ENCODE measurements around the gene PDE4D.

The PDE4D gene

DNA sequence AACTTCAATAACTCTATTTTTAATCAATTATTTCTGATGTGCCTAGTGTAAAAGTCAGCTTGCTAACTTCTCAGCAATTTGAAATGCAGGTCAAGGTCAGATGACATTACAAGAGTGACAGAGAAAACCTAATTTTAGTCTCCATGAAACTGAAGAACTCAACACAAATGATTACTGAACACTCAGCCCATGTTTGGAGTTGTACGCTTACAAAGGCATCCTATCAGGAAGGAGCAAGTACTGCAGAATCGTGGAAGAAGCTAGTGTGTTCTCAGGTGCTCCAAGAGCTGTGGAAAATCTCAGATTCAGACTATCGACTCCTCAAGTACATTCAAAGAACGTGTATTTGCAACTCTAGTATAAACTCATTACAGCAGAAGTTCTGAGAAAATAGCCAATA is 526.7 kb downstream of the PDE4D start:
- H3K4me1 ChIP-seq (ENCODE audit: control insufficient read depth, insufficient read depth, low read length), result no peaks in the 10 kb centered on the region
- no peak overlapping the region for H3K9ac ChIP-seq (ENCODE audit: low read depth, low read length)
- no peaks in the 10 kb centered on the region for H3K9me3 ChIP-seq (replicated peaks; ENCODE audit: low read length)
- H3K27me3 ChIP-seq (ENCODE audit: control insufficient read depth, insufficient read depth, low read length), result no peaks in the 10 kb centered on the region
- no peaks in the 10 kb centered on the region for H3K36me3 ChIP-seq (ENCODE audit: insufficient read depth, low read length)
- H3K4me3 ChIP-seq (ENCODE audit: low read length), result no peak overlapping the region
- no peak overlapping the region for H3K4me2 ChIP-seq (ENCODE audit: low read length)

DNA sequence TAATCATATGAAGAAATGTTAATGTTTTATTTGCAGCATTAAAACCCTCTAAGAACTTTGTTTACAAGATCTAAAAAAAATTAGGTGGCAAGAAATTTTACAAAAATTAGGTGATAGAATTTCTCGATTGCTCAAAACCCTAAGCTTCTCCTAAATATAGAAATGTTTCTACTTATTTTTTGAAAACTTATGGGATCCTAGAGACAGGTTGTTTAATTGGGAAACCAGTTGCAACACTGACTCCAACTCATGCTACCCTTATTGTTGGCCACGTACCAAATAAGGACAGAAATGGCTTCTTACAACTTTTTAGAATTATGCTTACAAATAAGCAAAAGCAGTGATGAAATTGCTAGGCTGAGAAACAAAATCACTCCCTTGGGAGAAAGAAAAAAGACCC is 531.1 kb downstream of the PDE4D start:
- H3K9ac ChIP-seq (ENCODE audit: low read depth, low read length), result no peak overlapping the region
- no peak overlapping the region for H3K4me2 ChIP-seq (ENCODE audit: low read length)
- no peaks in the 10 kb centered on the region for H3K9me3 ChIP-seq (replicated peaks; ENCODE audit: low read length)
- H3K4me1 ChIP-seq (ENCODE audit: control insufficient read depth, insufficient read depth, low read length), result no peaks in the 10 kb centered on the region
- H3K4me3 ChIP-seq (ENCODE audit: low read length), result no peak overlapping the region
- no peaks in the 10 kb centered on the region for H3K36me3 ChIP-seq (ENCODE audit: insufficient read depth, low read length)
- H3K27me3 ChIP-seq (ENCODE audit: control insufficient read depth, insufficient read depth, low read length), result no peaks in the 10 kb centered on the region

DNA sequence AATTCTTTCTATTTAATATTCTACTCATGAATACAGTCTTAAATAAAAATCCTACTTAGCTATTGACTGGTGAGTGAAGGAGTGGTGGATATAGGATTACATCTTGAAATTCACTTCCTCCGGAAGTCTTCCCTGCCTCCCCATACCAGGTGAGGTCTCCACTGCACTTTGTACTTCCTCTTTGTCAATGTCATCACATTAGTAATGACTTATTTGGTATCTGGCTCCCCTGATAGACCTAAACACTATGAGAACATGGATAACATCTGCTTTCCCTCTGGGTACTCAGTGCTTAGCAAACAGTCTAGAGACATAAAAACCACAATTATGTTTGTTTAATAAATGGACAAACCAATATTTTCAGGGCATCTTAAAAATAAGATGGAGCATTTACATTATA is 532.1 kb downstream of the PDE4D start:
- no peak overlapping the region for H3K4me3 ChIP-seq (ENCODE audit: low read length)
- H3K9ac ChIP-seq (ENCODE audit: low read depth, low read length), result no peak overlapping the region
- H3K36me3 ChIP-seq (ENCODE audit: insufficient read depth, low read length), result no peaks in the 10 kb centered on the region
- H3K9me3 ChIP-seq (replicated peaks; ENCODE audit: low read length), result no peaks in the 10 kb centered on the region
- H3K27me3 ChIP-seq (ENCODE audit: control insufficient read depth, insufficient read depth, low read length), result no peaks in the 10 kb centered on the region
- no peaks in the 10 kb centered on the region for H3K4me1 ChIP-seq (ENCODE audit: control insufficient read depth, insufficient read depth, low read length)
- H3K4me2 ChIP-seq (ENCODE audit: low read length), result no peak overlapping the region

DNA sequence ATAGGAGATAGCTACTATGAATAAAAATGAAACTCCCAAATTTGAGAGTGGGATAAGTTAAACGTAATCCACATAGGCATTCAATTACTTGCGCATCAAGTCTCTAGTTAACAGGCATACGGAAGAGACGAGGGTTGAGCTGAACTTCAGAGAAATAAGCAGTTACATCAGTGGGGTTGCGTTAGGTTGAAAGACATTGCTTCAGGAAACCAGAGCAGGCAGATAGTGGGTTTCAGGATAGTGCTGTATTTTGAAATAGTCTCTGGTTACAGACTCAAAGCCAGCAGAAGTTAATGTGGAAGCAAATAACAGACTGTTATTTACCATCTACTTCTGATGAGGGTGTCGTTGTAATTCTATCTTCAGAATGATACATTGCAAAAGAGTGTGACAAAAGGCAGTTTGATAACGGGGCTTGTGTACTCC is 533.4 kb downstream of the PDE4D start:
- Histone ChIP-seq H3K4me2 (ENCODE audit: low read length) (no peak overlapping the region), H3K4me1 (ENCODE audit: control insufficient read depth, insufficient read depth, low read length) (no peaks in the 10 kb centered on the region), H3K36me3 (ENCODE audit: insufficient read depth, low read length) (no peaks in the 10 kb centered on the region), H3K9ac (ENCODE audit: low read depth, low read length) (no peak overlapping the region), H3K27me3 (ENCODE audit: control insufficient read depth, insufficient read depth, low read length) (no peaks in the 10 kb centered on the region), H3K4me3 (ENCODE audit: low read length) (no peak overlapping the region), H3K9me3 (replicated peaks; ENCODE audit: low read length) (no peaks in the 10 kb centered on the region)

DNA sequence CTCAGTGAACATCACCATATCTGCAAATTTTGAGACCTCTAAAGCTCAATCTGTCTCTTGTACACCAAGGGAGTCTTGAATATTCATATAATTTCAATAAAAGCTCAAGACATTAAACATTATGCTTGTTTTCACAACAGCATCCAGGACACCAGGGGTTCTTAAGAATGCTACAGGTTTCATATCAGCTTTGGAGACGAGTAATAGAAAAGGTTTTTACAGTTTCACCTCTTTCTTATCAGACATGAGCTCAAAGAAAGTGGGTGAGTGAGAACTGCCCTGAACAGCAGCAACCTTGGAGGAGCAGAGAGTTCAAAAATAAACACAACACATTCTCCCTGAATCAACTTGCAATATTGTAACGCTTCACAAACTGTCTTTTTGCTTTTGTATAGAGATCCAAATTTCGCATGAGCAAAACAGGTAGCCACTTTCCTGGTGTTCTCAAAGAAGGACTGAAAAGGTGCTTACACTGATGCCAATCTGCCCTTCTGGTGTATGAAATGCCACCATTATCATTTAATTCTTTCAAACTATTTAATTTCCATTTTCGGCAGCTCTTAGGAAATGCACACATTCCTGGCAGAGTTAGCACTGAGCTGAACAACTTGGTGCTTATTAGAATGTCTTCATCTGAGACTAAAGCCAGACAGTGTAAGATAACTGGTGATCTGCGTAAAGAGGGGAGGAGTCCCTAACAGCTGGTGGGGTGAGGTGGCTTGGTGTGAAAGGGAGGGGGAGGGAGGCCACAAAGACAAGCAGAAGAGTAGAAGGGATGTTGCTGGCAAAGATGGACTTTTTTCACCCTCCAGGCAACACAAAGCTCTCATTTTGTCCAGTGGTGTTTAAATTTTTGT is 535.3 kb downstream of the PDE4D start:
- Histone ChIP-seq H3K9me3 (replicated peaks; ENCODE audit: low read length) (no peaks in the 10 kb centered on the region), H3K4me2 (ENCODE audit: low read length) (no peak overlapping the region), H3K9ac (ENCODE audit: low read depth, low read length) (no peak overlapping the region), H3K4me3 (ENCODE audit: low read length) (no peak overlapping the region), H3K27me3 (ENCODE audit: control insufficient read depth, insufficient read depth, low read length) (no peaks in the 10 kb centered on the region), H3K4me1 (ENCODE audit: control insufficient read depth, insufficient read depth, low read length) (no peaks in the 10 kb centered on the region), H3K36me3 (ENCODE audit: insufficient read depth, low read length) (no peaks in the 10 kb centered on the region)

DNA sequence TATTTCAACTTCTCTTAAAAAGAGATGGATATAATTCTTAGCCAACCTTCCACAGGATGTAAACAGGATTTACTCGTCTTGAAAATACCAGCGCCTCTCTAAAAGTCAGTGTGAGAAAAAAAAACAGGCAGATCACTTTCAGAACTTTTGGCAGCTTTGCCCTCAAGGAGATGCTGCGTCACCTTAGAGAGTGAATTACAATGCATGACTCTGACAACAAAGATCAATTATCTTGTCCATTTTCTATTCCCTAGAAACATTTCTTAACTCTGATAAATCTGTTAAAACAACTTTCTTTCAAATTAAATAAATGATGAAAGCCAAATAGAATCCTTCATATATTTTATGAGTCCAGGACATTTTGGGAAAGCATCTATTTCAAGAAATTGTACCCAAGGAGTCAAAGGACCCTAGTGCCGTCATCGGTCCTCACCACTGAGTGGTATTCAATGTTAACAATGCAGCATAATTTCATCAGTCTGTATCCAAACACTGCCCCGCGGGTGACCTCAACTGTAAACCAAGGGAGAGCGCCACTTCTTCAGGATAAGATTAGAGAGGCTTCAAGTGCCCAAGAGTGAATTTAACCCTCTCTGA is 536.0 kb downstream of the PDE4D start:
- H3K9ac ChIP-seq (ENCODE audit: low read depth, low read length), result no peak overlapping the region
- no peaks in the 10 kb centered on the region for H3K27me3 ChIP-seq (ENCODE audit: control insufficient read depth, insufficient read depth, low read length)
- H3K4me2 ChIP-seq (ENCODE audit: low read length), result no peak overlapping the region
- no peaks in the 10 kb centered on the region for H3K9me3 ChIP-seq (replicated peaks; ENCODE audit: low read length)
- H3K36me3 ChIP-seq (ENCODE audit: insufficient read depth, low read length), result no peaks in the 10 kb centered on the region
- H3K4me1 ChIP-seq (ENCODE audit: control insufficient read depth, insufficient read depth, low read length), result no peaks in the 10 kb centered on the region
- H3K4me3 ChIP-seq (ENCODE audit: low read length), result no peak overlapping the region

DNA sequence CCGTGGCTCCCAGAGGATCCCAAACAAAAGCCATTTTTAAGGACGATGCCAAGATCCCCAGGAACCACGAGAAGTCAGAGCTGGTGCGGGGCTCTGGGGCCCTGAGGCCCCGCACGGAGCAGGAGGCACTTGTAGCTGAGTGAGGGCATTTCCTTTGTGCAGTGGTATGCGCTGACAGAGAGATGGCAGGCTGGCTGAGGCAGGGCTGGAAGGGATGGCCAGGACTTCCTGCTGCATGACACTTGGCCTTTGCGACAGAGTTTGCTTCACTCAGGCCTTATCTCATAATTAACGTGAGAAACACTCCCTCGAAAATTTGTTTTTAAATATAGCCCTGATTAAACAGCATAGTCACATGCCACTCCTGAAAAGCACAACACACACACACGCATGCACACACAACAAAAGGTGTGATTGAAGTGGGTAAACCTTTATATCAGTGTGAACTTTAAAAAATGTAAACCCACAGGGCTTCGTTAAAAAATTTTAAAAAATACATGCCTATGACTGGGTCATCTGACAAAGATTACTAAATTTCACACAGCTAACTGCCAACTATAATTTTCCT is 536.6 kb downstream of the PDE4D start:
- Histone ChIP-seq H3K4me3 (ENCODE audit: low read length) (no peak overlapping the region), H3K4me2 (ENCODE audit: low read length) (no peak overlapping the region), H3K9me3 (replicated peaks; ENCODE audit: low read length) (no peaks in the 10 kb centered on the region), H3K9ac (ENCODE audit: low read depth, low read length) (no peak overlapping the region), H3K36me3 (ENCODE audit: insufficient read depth, low read length) (no peaks in the 10 kb centered on the region), H3K27me3 (ENCODE audit: control insufficient read depth, insufficient read depth, low read length) (no peaks in the 10 kb centered on the region), H3K4me1 (ENCODE audit: control insufficient read depth, insufficient read depth, low read length) (no peaks in the 10 kb centered on the region)

DNA sequence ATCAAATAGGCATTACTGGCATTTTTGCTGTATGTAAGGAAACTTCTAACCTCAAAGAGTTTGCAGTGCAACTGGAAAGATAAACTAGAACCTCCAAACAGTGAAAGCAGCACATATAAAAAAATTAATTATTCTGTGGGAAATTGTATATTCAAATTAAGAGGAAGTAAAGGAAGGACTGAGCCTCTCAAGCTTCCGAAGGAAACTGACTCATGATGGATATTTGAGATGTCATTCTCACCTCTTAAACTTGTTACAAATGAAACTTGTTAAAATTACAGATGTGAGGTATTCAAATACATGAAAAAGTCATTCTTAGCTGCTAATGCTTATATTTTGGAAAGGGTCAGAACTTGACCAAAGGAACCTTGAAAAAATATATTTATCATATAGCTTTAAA is 538.7 kb downstream of the PDE4D start:
- H3K4me3 ChIP-seq (ENCODE audit: low read length), result no peak overlapping the region
- no peaks in the 10 kb centered on the region for H3K4me1 ChIP-seq (ENCODE audit: control insufficient read depth, insufficient read depth, low read length)
- no peaks in the 10 kb centered on the region for H3K9me3 ChIP-seq (replicated peaks; ENCODE audit: low read length)
- no peaks in the 10 kb centered on the region for H3K27me3 ChIP-seq (ENCODE audit: control insufficient read depth, insufficient read depth, low read length)
- no peak overlapping the region for H3K4me2 ChIP-seq (ENCODE audit: low read length)
- H3K36me3 ChIP-seq (ENCODE audit: insufficient read depth, low read length), result no peaks in the 10 kb centered on the region
- no peak overlapping the region for H3K9ac ChIP-seq (ENCODE audit: low read depth, low read length)

DNA sequence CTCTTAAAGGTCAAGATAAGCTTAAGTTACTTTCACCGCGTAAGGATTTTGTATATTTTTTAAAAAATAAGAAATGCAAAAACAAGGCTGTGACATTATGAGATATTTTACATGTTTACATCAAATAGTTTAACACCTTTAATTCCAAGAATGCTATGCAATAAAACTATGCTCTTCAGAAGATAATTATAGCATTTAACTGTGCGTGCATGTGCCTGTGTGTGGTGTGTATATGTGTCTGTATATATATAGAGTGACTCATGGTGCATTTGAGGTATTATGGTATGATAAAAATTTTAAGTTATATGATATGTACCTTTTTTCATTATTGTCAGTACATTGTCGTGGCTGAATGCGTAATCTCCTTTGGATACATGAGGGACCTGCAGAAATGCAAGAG is 539.3 kb downstream of the PDE4D start:
- no peak overlapping the region for H3K9ac ChIP-seq (ENCODE audit: low read depth, low read length)
- H3K36me3 ChIP-seq (ENCODE audit: insufficient read depth, low read length), result no peaks in the 10 kb centered on the region
- H3K9me3 ChIP-seq (replicated peaks; ENCODE audit: low read length), result no peaks in the 10 kb centered on the region
- no peaks in the 10 kb centered on the region for H3K27me3 ChIP-seq (ENCODE audit: control insufficient read depth, insufficient read depth, low read length)
- H3K4me1 ChIP-seq (ENCODE audit: control insufficient read depth, insufficient read depth, low read length), result no peaks in the 10 kb centered on the region
- H3K4me2 ChIP-seq (ENCODE audit: low read length), result no peak overlapping the region
- no peak overlapping the region for H3K4me3 ChIP-seq (ENCODE audit: low read length)

DNA sequence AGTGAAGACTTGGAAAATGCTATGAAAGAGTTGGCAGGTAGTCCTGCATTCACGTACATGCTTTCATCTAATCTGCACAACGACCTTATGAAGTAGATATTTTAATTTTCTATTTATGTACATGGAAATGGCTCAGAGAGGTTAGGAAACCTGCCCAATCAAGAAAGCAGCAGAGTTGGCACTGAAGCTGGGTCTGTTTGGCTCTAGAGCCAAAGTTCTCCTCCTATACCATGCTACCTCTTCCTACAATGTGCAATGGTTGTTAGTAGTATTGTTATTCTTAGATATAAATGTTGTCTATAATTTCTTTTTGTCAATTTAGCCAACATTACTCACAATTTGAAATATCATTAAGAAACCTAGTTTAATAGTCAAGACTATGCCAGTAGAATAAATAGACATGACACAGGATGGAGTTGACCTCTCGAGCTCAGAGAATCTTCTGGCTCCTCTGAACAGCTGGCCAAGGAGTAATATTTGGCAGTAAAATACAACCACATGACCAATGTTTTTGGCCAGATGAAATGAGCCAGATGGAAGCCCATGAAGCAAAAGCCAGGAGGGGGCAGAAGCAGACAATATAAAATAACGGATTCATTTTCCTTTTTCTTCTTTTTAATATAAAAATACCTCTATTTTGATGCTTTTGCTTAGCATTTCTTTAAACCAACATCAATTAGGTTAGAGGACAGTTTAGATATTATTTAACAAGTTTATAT is 542.3 kb downstream of the PDE4D start:
- no peaks in the 10 kb centered on the region for H3K9me3 ChIP-seq (replicated peaks; ENCODE audit: low read length)
- no peaks in the 10 kb centered on the region for H3K4me1 ChIP-seq (ENCODE audit: control insufficient read depth, insufficient read depth, low read length)
- H3K36me3 ChIP-seq (ENCODE audit: insufficient read depth, low read length), result no peaks in the 10 kb centered on the region
- H3K4me2 ChIP-seq (ENCODE audit: low read length), result no peak overlapping the region
- H3K9ac ChIP-seq (ENCODE audit: low read depth, low read length), result no peak overlapping the region
- no peaks in the 10 kb centered on the region for H3K27me3 ChIP-seq (ENCODE audit: control insufficient read depth, insufficient read depth, low read length)
- H3K4me3 ChIP-seq (ENCODE audit: low read length), result no peak overlapping the region

DNA sequence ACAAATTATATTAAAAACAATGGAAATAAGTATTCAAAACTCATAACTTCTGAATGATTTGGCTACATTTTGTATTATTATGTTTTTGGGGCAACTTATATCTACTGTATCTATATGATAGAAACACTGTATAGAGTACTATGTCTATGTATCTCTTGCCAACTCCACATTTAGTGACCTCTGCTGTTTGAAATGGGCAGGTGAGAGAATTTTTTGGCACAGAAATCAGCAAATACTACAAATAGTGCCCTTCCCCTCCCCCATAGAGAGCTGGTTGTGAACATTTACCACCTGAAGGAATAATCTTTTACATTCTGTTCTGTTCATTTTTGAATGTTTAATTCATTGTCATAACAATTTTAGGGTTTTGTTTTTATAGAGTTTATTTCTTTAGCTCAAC is 545.3 kb downstream of the PDE4D start:
- H3K36me3 ChIP-seq (ENCODE audit: insufficient read depth, low read length), result no peaks in the 10 kb centered on the region
- no peaks in the 10 kb centered on the region for H3K27me3 ChIP-seq (ENCODE audit: control insufficient read depth, insufficient read depth, low read length)
- H3K9ac ChIP-seq (ENCODE audit: low read depth, low read length), result no peak overlapping the region
- H3K4me2 ChIP-seq (ENCODE audit: low read length), result no peak overlapping the region
- H3K9me3 ChIP-seq (replicated peaks; ENCODE audit: low read length), result no peaks in the 10 kb centered on the region
- H3K4me3 ChIP-seq (ENCODE audit: low read length), result no peak overlapping the region
- H3K4me1 ChIP-seq (ENCODE audit: control insufficient read depth, insufficient read depth, low read length), result no peaks in the 10 kb centered on the region

Data from skeletal muscle satellite cell (primary cell).